ENCODE data around the gene AMFR.

DNA sequence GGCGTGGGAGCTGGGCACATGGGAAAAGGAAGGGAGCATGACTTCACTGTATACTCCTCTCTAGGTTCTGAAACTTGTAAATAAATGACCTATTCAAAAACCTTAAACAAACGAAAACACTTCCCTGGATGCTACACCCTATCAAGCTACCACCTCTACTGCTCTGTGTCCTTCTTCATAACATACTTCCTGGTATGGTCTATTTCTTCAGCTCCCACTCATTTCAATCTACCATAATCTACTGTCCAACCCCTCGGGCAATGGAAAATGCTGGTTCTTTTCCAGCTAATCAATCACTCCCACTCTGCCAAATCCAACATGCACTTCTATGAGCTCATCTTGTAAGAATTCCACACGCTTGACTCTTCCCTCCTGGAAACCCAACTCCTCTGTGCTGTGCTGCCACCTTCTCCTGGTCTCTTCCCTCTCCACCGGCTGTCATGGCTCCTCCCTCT is 42.4 kb downstream of the AMFR start:
- TF ChIP-seq, protein P1, sequence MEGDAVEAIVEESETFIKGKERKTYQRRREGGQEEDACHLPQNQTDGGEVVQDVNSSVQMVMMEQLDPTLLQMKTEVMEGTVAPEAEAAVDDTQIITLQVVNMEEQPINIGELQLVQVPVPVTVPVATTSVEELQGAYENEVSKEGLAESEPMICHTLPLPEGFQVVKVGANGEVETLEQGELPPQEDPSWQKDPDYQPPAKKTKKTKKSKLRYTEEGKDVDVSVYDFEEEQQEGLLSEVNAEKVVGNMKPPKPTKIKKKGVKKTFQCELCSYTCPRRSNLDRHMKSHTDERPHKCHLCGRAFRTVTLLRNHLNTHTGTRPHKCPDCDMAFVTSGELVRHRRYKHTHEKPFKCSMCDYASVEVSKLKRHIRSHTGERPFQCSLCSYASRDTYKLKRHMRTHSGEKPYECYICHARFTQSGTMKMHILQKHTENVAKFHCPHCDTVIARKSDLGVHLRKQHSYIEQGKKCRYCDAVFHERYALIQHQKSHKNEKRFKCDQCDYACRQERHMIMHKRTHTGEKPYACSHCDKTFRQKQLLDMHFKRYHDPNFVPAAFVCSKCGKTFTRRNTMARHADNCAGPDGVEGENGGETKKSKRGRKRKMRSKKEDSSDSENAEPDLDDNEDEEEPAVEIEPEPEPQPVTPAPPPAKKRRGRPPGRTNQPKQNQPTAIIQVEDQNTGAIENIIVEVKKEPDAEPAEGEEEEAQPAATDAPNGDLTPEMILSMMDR (IDR thresholded peaks at IDR 0.05 in 8 of 11, conservative IDR thresholded peaks at IDR 0.05 in 3 of 11) = no peak
- TF ChIP-seq POLR2AphosphoS5 (IDR thresholded peaks at IDR 0.05) (no peak), POLR2A (IDR thresholded peaks at IDR 0.05) (no peak)

Data from spleen (tissue), 7 donors.